GM18873 (cell line): ENCODE measurements around the gene SHISA6.

Experiments used
- ATAC-seq: cut with Tn5 transposase; IDR thresholded peaks from one replicate; pipeline ENCODE4 v1.9.1; 2021; ENCODE audit warnings: mild to moderate bottlenecking, moderate library complexity, moderate number of reproducible peaks; ENCODE audit not compliant: unreplicated experiment, low FRiP score

Gene SHISA6

GRCh38 chr17:11336290-11336689 lies 95.3 kb downstream of the SHISA6 start:
- no peak for ATAC-seq

DNA sequence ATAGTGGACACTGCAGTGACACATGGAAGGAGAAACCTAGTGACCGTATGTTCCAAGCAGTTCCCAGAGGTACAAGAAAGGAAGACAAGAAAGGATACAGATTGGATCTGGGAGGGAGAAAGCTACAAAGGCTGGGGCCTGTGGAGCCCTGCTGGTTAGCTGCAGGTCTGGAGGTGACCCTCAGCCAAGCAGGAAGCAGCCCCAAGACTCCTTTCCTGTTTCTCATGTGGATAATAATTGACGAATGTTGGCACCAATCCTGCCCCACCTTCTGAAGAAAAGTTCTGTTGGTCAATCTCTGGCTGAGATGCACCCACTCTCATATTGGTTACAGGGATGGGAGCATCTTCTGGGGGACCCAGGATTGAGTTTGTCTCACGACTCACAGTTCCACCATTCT lies 99.8 kb downstream of the SHISA6 start:
- ATAC-seq: no peak

DNA sequence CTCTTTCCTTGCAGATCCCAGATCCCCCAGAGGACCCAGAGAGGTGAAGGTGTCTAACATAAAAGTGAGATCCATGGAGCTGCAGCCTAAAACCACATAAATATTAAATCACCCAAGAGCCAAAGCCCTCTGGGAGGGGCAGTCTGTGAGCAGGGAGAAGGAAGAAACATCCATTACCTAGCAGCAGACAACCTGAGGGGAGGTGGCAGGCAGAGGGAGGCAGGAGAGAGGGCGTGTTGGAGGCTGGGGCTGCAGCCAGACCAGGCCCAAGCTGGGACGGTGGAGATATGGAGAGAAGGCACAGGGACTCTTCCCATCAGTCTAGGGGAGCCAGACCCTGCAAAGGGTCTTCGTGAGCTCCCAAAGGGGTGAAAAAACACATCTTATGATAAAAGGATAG lies 101.1 kb downstream of the SHISA6 start:
- ATAC-seq: no peak

GRCh38 chr17:11349106-11349505 lies 108.1 kb downstream of the SHISA6 start:
- ATAC-seq: no peak

- ATAC-seq: no peak
Observed at GRCh38 chr17:11351479-11351878, 110.5 kb downstream of the SHISA6 start.

DNA sequence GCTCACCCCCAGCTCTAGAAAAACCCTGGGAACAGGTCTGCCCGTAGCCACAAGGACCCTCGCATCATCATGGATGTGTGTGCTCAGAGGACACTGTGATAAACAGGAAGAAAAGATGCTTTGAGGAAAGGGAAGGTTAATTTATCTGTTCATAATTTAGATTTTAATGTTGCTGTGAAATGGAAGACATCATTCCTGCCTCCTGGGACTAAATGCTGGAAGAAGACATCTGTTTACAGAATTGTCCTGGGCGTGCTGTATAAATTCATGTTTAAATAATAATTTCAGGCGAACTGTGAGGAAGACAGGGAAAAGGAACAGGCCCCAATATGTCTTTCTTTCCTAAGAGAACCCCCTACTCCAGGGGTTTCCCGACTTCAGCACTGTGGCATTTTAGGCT lies 112.6 kb downstream of the SHISA6 start:
- ATAC-seq: no peak

- no peak for ATAC-seq
Observed at GRCh38 chr17:11356371-11356770, 115.4 kb downstream of the SHISA6 start.

GRCh38 chr17:11363565-11364117 lies 122.6 kb downstream of the SHISA6 start:
- ATAC-seq: no peak

GRCh38 chr17:11366272-11366850 lies 125.3 kb downstream of the SHISA6 start:
- no peak for ATAC-seq

- no peak for ATAC-seq
Observed at GRCh38 chr17:11369575-11369974, 128.6 kb downstream of the SHISA6 start.

GRCh38 chr17:11372692-11373091 lies 131.7 kb downstream of the SHISA6 start:
- no peak for ATAC-seq

GRCh38 chr17:11378506-11378905 lies 137.5 kb downstream of the SHISA6 start:
- ATAC-seq: no peak

DNA sequence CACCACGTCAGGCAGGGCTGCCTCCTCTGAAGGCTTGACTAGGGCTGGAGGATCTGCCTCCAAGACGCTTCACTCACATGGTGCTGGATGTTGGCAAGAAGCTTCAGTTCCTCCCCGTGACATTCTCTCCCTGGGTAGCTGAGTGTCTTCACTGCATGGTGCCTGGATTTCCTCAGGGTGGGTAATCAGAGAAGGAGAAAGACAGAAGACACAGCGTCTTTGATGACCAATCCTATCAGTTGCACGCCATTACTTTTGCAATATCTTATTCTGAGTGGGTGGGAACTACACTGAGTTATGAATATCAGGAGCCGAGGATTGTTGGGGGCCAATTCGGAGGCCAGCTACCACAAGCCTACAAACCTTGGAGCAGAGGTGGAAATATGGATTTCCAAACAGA lies 139.7 kb downstream of the SHISA6 start:
- ATAC-seq: no peak

GRCh38 chr17:11383157-11383556 lies 142.1 kb downstream of the SHISA6 start:
- ATAC-seq: no peak

DNA sequence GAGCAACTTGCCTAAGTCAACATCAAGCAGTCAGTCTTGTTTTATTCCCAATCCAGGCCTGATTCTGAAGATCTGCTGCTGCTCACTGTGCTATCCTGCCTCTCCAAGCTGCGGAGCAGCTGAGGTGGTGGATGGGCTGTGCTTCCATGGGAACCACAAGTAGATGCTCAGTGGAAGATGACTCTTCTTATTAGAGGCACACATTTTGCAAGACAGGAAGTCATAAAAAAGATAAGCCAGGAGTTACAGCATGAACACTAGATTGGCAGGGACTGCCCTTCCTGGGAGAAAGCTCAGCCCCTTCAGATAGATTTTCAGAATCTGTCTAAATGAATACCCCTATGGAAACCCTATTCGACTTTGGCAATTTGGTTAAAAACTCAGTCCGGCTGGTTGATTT lies 143.1 kb downstream of the SHISA6 start:
- ATAC-seq: no peak

DNA sequence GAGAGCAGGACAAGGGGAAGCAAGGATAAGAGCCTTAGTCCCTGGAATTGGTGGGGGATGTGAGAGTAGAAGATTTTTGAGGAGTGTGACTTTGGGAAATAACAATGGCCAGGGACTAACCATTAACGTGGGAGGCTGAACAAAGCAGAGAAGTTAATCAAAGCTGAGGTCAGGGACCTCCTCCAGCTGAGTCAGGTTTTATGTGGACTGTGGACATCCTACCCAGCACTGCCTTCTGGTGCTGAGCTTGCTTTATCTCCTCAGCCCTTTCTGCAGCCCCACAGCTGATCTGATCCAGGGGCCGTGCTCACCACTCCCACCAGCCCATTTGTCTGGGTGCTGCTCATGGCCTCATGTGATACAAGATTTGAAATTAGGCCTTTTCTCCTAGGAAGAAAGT lies 146.6 kb downstream of the SHISA6 start:
- no peak for ATAC-seq

- no peak for ATAC-seq
Observed at GRCh38 chr17:11388054-11388453, 147.0 kb downstream of the SHISA6 start.

DNA sequence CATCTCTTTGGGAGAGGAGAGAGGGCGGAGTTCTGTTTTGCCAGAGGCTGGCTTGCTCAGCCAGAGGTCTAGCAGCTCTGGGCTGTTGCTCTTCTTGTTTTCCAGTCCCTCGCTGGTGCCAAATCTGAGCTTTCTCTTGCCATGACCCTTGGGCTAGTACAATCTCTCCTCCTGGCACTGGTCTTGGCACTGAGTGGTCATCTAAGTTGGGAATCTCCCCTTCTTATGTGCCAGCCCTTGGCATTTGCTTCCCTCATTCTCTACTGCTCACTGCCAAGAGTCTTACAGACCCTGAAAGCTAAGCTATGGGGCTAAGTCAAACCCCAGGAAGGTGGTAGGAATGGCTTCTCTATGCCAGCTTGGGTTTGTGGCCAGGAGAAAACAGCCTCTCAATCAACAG lies 148.6 kb downstream of the SHISA6 start:
- no peak for ATAC-seq

DNA sequence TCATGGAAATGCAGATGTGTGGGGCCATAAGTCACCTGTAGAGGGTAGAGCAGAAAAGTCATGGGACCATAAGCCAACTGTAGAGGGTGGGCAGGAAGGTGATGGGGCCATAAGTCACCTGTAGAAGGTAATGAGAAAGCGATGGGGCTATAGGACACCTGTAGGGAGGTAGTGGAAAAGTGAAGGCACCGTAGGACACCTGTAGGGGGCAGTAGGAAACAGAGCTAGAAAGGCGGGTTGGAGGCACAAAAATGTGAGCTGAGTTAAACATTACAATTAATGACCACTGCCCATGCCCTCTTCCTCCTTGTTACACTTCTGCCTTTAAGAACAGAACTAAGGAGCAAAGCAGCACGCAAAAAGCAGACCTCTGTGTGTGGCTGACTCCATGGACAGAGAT lies 150.1 kb downstream of the SHISA6 start:
- ATAC-seq: no peak

GRCh38 chr17:11404431-11405276 lies 163.6 kb downstream of the SHISA6 start:
- ATAC-seq: no peak

GRCh38 chr17:11406716-11407115 lies 165.7 kb downstream of the SHISA6 start:
- ATAC-seq: no peak

- no peak for ATAC-seq
Observed at GRCh38 chr17:11412654-11413053, 171.6 kb downstream of the SHISA6 start.
